Colon (tissue), 2 donors: ENCODE measurements around the gene COL15A1.

Source experiments
- FAIRE-seq: peaks from 2 replicates; lab custom pipeline; 2012; peaks lifted over from hg19 to GRCh38; lab: Jason Lieb, UNC
- donor health status: control.
- donor health status: control.

The COL15A1 gene

DNA sequence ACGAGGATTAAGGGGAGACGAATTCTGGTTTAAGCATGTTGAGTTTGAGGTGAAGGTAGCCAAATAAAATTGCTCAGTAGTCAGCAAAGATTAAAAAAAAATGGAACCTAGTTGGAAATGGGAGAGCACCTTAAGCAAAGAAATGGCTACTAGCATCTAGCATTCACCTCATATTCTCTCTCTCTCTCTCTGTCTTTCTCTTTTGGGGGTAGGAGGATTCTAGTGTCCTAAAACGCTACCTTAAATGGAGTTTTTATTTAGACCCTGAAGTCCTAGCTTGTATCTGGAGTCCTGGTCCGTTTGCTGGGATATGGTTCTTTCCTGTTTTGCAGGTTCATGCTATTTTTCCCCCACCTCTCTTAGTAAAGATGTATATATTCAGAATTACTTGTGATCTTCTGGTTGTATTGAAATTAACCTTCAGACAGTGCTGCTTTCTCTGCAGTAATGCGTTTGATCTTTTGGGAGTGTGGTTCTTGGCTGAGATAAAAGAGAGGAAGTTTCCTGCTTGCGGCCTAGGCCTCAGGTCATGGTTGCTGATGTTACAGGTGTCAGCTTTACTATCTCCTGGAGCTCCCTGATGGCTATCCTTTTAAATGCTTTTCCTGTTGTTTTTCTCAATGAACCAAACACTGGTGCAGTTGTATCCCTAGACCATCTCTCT is 169.2 kb downstream of the COL15A1 start:
- FAIRE-seq, result no peak

GRCh38 chr9:99113414-99114048 is 169.8 kb downstream of the COL15A1 start:
- no peak for FAIRE-seq

- no peak for FAIRE-seq
Observed at GRCh38 chr9:99114049-99114440, 170.3 kb downstream of the COL15A1 start.

- FAIRE-seq, result no peak
Observed at GRCh38 chr9:99114846-99115500, 171.3 kb downstream of the COL15A1 start.

DNA sequence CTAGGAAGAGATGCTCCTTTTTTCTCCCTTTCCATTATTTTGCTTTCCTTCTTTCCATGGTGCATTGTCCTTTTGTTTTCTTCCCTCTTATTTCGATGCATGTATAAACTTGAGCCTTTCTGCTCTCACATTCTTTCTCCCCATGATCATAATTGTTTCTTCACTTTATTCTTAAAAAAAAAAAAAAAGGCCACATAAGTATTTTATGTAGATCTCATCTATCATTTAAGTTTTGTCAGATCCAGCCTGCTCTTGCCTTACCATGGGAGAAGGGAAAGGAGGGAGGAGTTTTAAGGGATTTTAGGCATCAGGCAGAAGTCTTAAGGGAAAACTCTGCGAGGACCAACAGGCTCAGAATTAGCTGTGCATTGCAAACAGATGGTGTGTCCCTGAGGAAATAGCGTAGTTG is 172.3 kb downstream of the COL15A1 start:
- FAIRE-seq, result no peak

DNA sequence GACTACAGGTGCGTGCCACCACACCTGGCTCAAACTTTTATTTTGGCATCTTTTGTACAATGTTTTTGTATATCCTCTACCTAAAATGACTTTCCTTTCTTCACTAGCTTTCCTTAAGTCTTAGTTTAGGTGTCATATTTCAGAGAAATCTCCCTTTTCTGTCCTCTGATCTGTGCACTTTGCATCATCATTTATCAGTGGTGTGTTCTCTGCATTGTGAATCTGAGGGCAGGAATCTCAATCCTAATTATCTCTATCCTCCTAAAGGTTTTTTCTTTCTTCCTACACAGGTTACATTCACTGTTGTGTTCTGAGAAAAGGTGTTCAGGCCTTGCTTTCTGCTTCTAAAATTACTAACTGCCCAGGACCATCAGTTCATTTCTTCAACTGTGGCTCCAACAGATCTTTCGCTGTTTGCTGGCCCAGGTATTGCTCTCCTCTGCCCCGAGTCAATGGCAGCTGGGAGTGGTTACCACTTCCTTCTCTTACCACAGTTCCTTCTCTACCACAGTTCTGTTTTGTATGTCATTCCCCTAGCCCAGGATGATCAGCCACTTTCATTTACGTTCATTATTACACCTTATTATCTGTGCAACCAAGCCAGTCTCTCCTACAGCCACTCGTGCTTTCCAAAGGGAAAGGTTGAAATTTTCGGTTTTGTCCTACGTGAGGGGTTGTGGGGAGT is 175.2 kb downstream of the COL15A1 start:
- no peak for FAIRE-seq

- FAIRE-seq, result no peak
Observed at GRCh38 chr9:99119976-99120655, 176.4 kb downstream of the COL15A1 start.
